ENCODE data around the gene HIVEP3.

The HIVEP3 gene

GRCh38 chr1:41878495-41878894 is 40.2 kb downstream of the HIVEP3 start:
- H3K4me3 ChIP-seq (ENCODE audit: low read depth, low read length), result no peak overlapping the region
- DNase-seq (ENCODE audit: low read depth), result no peak
- TF ChIP-seq CTCF (IDR thresholded peaks at IDR 0.05; ENCODE audit: insufficient read depth, low read depth, low read length, missing control alignments), result no peak

- no peak for TF ChIP-seq CTCF (IDR thresholded peaks at IDR 0.05; ENCODE audit: insufficient read depth, low read depth, low read length, missing control alignments)
- DNase-seq (ENCODE audit: low read depth), result peak; percentile 26
- H3K4me3 ChIP-seq (ENCODE audit: low read depth, low read length), result no peak overlapping the region
Observed at GRCh38 chr1:41876576-41877445, 41.9 kb downstream of the HIVEP3 start.

DNA sequence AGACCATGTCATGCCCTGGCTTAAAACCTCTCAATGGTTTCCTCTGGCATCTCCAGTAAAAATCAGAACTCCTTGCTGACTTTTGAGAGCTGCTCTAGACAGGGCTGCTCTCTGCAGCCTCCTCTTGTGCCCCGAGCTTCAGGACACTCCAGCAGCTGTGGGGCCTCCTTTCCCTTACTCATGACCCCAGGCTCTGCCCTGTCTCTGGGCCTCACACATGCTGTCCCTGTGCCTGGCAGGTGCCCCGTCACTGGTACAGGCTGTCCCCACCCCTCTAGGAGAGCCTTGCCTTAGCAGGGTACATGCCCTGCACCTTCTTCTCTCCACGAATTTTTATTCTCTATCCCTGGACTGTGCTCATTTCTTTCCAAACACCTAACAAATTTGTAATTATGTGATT is 43.2 kb downstream of the HIVEP3 start:
- no peak overlapping the region for H3K4me3 ChIP-seq (ENCODE audit: low read depth, low read length)
- TF ChIP-seq CTCF (IDR thresholded peaks at IDR 0.05; ENCODE audit: insufficient read depth, low read depth, low read length, missing control alignments), result no peak
- no peak for DNase-seq (ENCODE audit: low read depth)

- DNase-seq (ENCODE audit: low read depth), result no peak
- no peak overlapping the region for H3K4me3 ChIP-seq (ENCODE audit: low read depth, low read length)
- TF ChIP-seq CTCF (IDR thresholded peaks at IDR 0.05; ENCODE audit: insufficient read depth, low read depth, low read length, missing control alignments), result no peak
Observed at GRCh38 chr1:41874903-41875411, 43.8 kb downstream of the HIVEP3 start.

DNA sequence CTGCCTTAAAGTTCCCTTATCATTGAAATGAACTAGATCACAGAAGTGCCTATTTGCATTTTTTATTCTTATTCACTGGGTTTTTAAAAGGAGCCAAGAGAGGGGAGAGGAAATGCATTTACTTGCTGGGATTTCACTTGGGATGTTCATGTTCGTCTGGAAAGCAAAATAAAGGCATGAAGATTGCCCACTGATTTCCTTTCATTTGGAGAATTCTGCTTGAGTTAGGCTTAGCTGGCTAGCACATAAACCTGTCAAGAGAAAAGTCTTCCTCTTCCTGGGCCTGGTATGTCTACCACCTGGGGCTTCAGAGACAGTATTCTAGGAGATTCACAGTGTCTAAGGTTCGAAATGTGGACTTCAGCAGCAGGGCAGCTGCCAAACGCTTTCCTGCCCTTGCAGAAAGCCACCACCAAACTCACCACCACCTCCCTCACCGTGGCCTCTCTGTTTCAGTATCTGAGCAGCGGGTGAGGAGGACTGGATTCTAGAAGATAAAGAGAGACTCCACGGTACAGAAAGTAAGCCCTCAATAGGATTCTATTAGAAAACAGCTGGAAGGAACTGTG is 44.5 kb downstream of the HIVEP3 start:
- peak; percentile 8 for DNase-seq (ENCODE audit: low read depth)
- no peak for TF ChIP-seq CTCF (IDR thresholded peaks at IDR 0.05; ENCODE audit: insufficient read depth, low read depth, low read length, missing control alignments)

GRCh38 chr1:41872074-41872473 is 46.6 kb downstream of the HIVEP3 start:
- no peak for DNase-seq (ENCODE audit: low read depth)
- H3K4me3 ChIP-seq (ENCODE audit: low read depth, low read length), result no peak overlapping the region
- TF ChIP-seq CTCF (IDR thresholded peaks at IDR 0.05; ENCODE audit: insufficient read depth, low read depth, low read length, missing control alignments), result no peak

More for the DNA sequence above, 44.5 kb downstream of the HIVEP3 start:
- no peak overlapping the region for H3K4me3 ChIP-seq (ENCODE audit: low read depth, low read length)

Measured in GM12865 (cell line).